Measurements from ENCODE around the gene TRIO.

Gene TRIO

DNA sequence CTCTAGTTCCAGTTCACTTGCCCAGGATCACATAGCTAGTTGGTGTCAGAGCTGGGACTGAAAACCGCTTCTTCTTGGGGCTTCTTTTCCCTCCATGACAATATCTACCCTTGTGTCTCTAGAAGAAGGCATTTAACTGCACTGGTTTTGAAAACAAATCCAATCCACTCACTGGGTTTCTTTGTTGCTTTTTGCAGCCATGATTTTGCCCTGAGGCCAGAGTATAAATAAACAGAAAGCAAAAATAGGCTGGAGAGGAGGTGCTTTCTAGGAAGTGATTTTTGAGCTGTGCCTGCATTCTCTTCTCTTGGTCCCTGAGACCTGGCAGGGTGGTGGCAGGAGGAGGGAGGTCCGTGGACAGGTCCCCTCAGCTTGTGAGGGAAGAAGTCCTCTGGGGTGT, 6.9 kb upstream of the TRIO start:
- no peaks in the 10 kb centered on the region for H4K20me1 ChIP-seq (ENCODE audit: insufficient read depth, low read length)
- no peaks in the 10 kb centered on the region for H3K9me2 ChIP-seq (replicated peaks; ENCODE audit: insufficient read depth, low read length)
- H3K9ac ChIP-seq (ENCODE audit: low read length): no peak overlapping the region
- no peaks in the 10 kb centered on the region for H3K27me3 ChIP-seq (replicated peaks; ENCODE audit: insufficient read depth, low read length)
- H3K9me3 ChIP-seq (replicated peaks; ENCODE audit: insufficient read depth, low read length): no peaks in the 10 kb centered on the region
- no peak overlapping the region for H3K4me2 ChIP-seq (ENCODE audit: low read depth, low read length)
- H3K4me1 ChIP-seq (ENCODE audit: low read length): no peaks in the 10 kb centered on the region
- no peak for TF ChIP-seq EZH2phosphoT487 (IDR thresholded peaks at IDR 0.05; ENCODE audit: low read length)
- no peak for TF ChIP-seq EZH2 (optimal IDR thresholded peaks at IDR 0.05; ENCODE audit: low read depth, low read length)
- TF ChIP-seq, protein P1, sequence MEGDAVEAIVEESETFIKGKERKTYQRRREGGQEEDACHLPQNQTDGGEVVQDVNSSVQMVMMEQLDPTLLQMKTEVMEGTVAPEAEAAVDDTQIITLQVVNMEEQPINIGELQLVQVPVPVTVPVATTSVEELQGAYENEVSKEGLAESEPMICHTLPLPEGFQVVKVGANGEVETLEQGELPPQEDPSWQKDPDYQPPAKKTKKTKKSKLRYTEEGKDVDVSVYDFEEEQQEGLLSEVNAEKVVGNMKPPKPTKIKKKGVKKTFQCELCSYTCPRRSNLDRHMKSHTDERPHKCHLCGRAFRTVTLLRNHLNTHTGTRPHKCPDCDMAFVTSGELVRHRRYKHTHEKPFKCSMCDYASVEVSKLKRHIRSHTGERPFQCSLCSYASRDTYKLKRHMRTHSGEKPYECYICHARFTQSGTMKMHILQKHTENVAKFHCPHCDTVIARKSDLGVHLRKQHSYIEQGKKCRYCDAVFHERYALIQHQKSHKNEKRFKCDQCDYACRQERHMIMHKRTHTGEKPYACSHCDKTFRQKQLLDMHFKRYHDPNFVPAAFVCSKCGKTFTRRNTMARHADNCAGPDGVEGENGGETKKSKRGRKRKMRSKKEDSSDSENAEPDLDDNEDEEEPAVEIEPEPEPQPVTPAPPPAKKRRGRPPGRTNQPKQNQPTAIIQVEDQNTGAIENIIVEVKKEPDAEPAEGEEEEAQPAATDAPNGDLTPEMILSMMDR (IDR thresholded peaks at IDR 0.05; ENCODE audit: low read length): no peak
- no peak overlapping the region for H3K27ac ChIP-seq (ENCODE audit: low read length)
- H3F3A ChIP-seq (ENCODE audit: insufficient read depth, low read length): no peaks in the 10 kb centered on the region
- no peaks in the 10 kb centered on the region for H3K79me2 ChIP-seq (ENCODE audit: low read length)
- DNase-seq: no peak
- H2AFZ ChIP-seq (ENCODE audit: low read length): no peak overlapping the region
- no peaks in the 10 kb centered on the region for H3K36me3 ChIP-seq (replicated peaks; ENCODE audit: insufficient read depth, low read length)
- H3K4me3 ChIP-seq (ENCODE audit: low read length): no peak overlapping the region

DNA sequence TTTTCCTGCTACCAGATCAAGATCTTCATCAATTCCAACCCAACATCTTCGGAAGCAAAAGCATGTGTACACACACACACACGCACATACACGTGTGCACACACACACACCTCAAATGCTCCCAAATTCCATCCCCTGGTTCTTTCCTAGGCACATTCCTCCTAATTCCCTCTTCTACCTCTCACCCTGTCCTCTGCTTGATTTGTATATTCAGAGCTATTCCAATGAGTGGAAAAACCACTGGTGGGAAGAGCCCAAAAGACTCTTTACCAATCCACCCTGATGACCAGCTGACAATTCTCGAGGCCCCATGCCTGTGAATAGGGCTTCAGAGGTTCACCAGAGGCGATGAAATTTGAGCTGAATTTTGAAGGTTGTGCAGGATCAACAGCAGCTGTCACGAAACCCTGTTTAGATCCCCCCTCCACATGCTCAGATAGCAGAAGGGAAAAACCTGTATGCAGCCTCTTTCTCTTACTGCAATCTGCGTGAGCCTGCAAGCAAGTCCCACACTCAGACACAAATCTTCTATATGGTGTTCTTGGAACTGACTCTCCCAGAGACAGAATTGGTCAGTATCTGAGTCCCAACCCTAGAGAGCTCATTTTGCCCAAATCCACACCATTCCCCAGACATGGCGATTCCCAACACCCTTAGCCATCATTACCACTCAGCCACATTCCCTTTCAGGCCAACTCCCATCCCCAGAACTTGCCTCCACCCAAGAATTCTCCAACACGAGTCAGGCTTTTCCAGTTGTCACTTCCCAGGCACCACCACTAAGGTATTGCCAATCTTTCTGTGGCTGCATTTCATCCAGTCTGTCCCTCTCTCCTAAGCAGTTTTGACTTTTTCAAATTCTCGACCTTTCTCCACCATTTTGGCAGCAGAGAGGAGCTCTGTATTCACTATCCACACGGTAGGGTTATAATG, 4.3 kb upstream of the TRIO start:
- Histone ChIP-seq H2AFZ (ENCODE audit: low read length) (no peak overlapping the region), H3F3A (ENCODE audit: insufficient read depth, low read length) (no peaks in the 10 kb centered on the region), H3K4me1 (ENCODE audit: low read length) (peaks cover 5% of the 10 kb centered on the region; the same call in 1 of the 2 replicates), H3K4me3 (ENCODE audit: low read length) (no peak overlapping the region), H3K79me2 (ENCODE audit: low read length) (peaks cover under 1% of the 10 kb centered on the region; the same call in 1 of the 2 replicates), H3K36me3 (replicated peaks; ENCODE audit: insufficient read depth, low read length) (no peaks in the 10 kb centered on the region), H3K9me2 (replicated peaks; ENCODE audit: insufficient read depth, low read length) (no peaks in the 10 kb centered on the region), H4K20me1 (ENCODE audit: insufficient read depth, low read length) (no peaks in the 10 kb centered on the region), H3K27me3 (replicated peaks; ENCODE audit: insufficient read depth, low read length) (no peaks in the 10 kb centered on the region), H3K4me2 (ENCODE audit: low read depth, low read length) (no peak overlapping the region), H3K27ac (ENCODE audit: low read length) (no peak overlapping the region), H3K9me3 (replicated peaks; ENCODE audit: insufficient read depth, low read length) (no peaks in the 10 kb centered on the region), H3K9ac (ENCODE audit: low read length) (no peak overlapping the region)
- TF ChIP-seq EZH2phosphoT487 (IDR thresholded peaks at IDR 0.05; ENCODE audit: low read length) (no peak), EZH2 (optimal IDR thresholded peaks at IDR 0.05; ENCODE audit: low read depth, low read length) (no peak)
- TF ChIP-seq, protein P1 (IDR thresholded peaks at IDR 0.05; ENCODE audit: low read length): no peak
- no peak for DNase-seq

DNA sequence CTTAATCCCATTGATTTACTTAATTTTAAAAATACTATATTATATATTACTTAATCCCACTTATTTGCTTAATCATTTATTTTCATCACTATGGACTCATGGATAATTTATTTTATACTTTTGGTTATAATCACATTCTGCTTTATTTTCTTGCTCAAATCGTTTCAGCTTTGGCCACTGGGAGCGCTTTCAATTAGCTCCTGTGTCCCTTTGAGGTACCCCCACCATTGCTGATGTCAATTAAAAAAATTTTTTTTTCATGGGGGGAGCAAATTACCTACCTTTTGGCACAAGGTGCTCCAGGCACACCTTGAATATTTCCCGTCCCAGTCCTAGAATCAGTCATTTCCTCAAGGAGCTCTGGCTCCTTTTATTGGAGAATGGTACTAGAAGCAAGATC, 1.4 kb upstream of the TRIO start:
- H3F3A ChIP-seq (ENCODE audit: insufficient read depth, low read length): peaks cover 17% of the 10 kb centered on the region; the same call in 1 of the 2 replicates
- TF ChIP-seq, protein P1 (IDR thresholded peaks at IDR 0.05; ENCODE audit: low read length): peak; percentile 14; the same call in 1 of the 2 replicates
- TF ChIP-seq EZH2phosphoT487 (IDR thresholded peaks at IDR 0.05; ENCODE audit: low read length): no peak
- no peak overlapping the region for H3K27ac ChIP-seq (ENCODE audit: low read length)
- peaks cover 13% of the 10 kb centered on the region for H3K4me1 ChIP-seq (ENCODE audit: low read length)
- no peaks in the 10 kb centered on the region for H3K27me3 ChIP-seq (replicated peaks; ENCODE audit: insufficient read depth, low read length)
- H3K9ac ChIP-seq (ENCODE audit: low read length): no peak overlapping the region
- no peaks in the 10 kb centered on the region for H3K9me3 ChIP-seq (replicated peaks; ENCODE audit: insufficient read depth, low read length)
- peaks cover 28% of the 10 kb centered on the region for H3K79me2 ChIP-seq (ENCODE audit: low read length)
- H3K9me2 ChIP-seq (replicated peaks; ENCODE audit: insufficient read depth, low read length): no peaks in the 10 kb centered on the region
- H3K36me3 ChIP-seq (replicated peaks; ENCODE audit: insufficient read depth, low read length): no peaks in the 10 kb centered on the region
- peak; percentile 32 for DNase-seq
- peak overlapping the region; percentile 90; the same call in 1 of the 2 replicates for H3K4me3 ChIP-seq (ENCODE audit: low read length)
- no peak overlapping the region for H2AFZ ChIP-seq (ENCODE audit: low read length)
- peak overlapping the region; percentile 87 for H3K4me2 ChIP-seq (ENCODE audit: low read depth, low read length)
- H4K20me1 ChIP-seq (ENCODE audit: insufficient read depth, low read length): peaks cover 6% of the 10 kb centered on the region; the same call in 1 of the 2 replicates
